Activated T-cell treated with anti-CD3 and anti-CD28 coated beads, Interleukin-2, amount 50 U/mL, for 24 hours (primary cell): ENCODE measurements around the gene LMOD3.

ENCODE experiments used
- DNase-seq: peaks from one replicate; pipeline ENCODE4 v3.0.0-alpha.2; 2020
- H3K27ac Mint-ChIP-seq: 2 replicates; pipeline ENCODE4 v1.8.0; 2020; ENCODE audit warnings: mild to moderate bottlenecking, mixed read lengths
- H3K27me3 Mint-ChIP-seq: 2 replicates; pipeline ENCODE4 v1.8.0; 2020; ENCODE audit warnings: mixed read lengths
- H3K36me3 Mint-ChIP-seq: 2 replicates; pipeline ENCODE4 v1.8.0; 2020; ENCODE audit warnings: low read depth, mixed read lengths
- H3K4me1 Mint-ChIP-seq: 2 replicates; pipeline ENCODE4 v1.8.0; 2020; ENCODE audit warnings: low read depth, mixed read lengths
- H3K4me3 Mint-ChIP-seq: 2 replicates; pipeline ENCODE4 v1.8.0; 2020; ENCODE audit warnings: mild to moderate bottlenecking, moderate library complexity, mixed read lengths
- H3K9me3 Mint-ChIP-seq: 2 replicates; pipeline ENCODE4 v1.8.0; 2020; ENCODE audit warnings: mixed read lengths

LMOD3 gene

DNA sequence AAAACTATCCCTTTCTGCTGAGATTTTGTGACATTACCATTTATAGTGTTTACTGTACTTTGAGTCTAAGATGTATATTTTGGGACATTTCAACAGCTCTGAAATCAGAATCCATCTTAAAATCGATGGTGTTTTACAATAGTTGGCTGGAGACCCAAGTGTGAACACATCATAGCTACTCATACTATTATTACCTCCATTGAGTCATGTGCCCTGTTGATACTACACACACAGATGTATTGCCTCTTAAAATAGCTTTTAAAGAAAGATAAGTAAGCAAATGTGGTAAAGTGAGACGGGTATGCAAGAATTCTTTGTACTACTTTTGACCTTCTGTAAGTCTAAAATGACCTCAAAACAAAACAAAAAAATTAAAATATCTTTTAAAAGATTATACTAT is 6.7 kb downstream of the LMOD3 start:
- no peak for DNase-seq
- Mint-ChIP-seq H3K27ac (no peak overlapping the region), H3K36me3 (no peaks in the 10 kb centered on the region), H3K4me3 (no peak overlapping the region), H3K27me3 (no peaks in the 10 kb centered on the region), H3K9me3 (no peaks in the 10 kb centered on the region), H3K4me1 (peaks cover 29% of the 10 kb centered on the region)

DNA sequence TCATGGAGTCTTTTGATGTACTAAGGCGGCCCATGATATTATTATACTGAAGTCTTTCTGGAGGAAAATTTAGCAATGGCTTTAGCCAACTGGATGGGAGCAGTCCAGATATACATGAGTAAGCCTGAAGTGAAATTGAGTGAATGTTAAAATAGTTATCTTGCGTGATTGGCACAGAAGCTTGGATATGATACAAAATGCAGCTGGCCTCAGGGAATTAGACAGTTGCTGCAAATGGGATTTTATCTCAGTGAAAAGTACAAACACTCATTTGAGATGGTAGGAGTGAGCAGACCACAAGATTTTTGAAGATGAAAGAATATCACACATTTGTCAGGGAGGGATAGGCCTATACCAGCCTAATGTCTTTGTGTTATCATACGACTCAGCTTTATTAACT is 8.9 kb downstream of the LMOD3 start:
- Mint-ChIP-seq H3K4me3 (no peak overlapping the region), H3K27me3 (no peaks in the 10 kb centered on the region), H3K36me3 (no peaks in the 10 kb centered on the region), H3K9me3 (no peaks in the 10 kb centered on the region), H3K27ac (no peak overlapping the region), H3K4me1 (peaks cover 33% of the 10 kb centered on the region)
- no peak for DNase-seq

DNA sequence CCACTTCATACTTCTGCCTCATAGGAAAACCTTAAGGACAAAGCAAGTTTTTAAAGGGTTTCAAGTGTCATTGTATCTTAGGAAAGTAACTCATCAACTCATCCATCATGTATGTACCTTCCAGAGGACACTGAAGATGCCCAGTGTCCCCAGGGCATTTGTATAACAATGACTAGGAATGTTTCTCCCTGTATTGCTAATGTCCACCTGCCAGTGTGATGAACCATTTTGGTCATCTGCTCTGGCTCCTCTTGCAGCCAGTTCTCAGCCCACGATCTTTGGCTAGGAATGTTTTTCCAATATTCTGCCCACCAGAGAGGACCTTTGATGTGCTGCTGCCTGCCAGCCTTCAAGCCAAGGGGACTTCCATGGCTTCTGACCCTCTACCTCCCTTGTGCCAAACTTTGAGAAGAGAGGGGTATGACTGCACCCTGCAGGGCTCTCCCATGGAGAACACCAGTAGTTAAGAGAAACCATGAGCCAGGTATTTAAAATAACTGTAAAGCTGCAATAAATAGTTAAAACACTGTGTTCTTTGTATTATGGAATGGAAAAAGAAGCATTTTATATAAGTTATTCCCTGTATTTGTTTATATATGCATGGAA is 11.4 kb downstream of the LMOD3 start:
- Mint-ChIP-seq H3K36me3 (peaks cover 9% of the 10 kb centered on the region), H3K4me1 (peaks cover 45% of the 10 kb centered on the region), H3K9me3 (no peaks in the 10 kb centered on the region), H3K4me3 (no peak overlapping the region), H3K27me3 (no peaks in the 10 kb centered on the region), H3K27ac (no peak overlapping the region)
- no peak for DNase-seq

DNA sequence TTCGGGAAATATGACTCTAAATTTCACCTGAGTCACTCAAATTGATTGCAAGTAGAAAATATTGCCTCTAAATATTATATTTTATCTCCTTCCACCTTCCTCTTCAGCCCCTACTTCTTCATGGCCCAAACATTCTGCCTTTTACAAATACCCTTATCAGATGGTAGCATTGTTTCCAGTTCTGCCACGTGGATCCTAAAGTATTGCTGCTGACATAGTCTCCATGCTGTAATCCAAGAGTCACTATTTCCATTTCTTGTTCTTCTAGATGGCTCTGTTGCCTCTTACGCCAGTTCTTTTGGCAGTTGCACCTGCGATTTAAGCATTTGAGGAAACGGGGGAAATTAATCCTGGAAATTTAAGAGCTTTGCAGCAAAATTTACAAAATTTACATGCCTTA is 13.6 kb downstream of the LMOD3 start:
- H3K4me1 Mint-ChIP-seq, result peaks cover 55% of the 10 kb centered on the region
- H3K4me3 Mint-ChIP-seq, result no peak overlapping the region
- H3K27me3 Mint-ChIP-seq, result no peaks in the 10 kb centered on the region
- H3K27ac Mint-ChIP-seq, result no peak overlapping the region
- DNase-seq, result no peak
- no peaks in the 10 kb centered on the region for H3K9me3 Mint-ChIP-seq
- H3K36me3 Mint-ChIP-seq, result peaks cover 32% of the 10 kb centered on the region

DNA sequence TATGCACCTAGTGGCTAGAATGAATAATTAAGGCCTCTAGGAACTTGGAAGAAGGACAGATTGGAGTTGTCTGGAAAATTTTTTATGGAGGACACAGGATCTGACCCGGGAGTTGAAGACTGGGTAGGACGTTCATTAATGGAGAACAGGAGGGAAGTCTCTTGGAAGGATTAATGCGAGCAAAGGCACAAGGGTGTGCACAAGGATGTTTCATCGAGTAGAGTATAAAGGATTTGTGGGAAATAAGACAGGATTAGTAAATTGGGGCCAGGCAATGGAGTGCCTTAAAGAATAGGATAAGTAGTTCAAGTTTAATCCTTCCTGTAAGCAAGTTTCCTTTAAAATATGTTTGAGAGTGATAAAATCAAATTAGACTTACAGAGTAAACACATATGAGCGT is 14.6 kb downstream of the LMOD3 start:
- no peaks in the 10 kb centered on the region for H3K9me3 Mint-ChIP-seq
- no peaks in the 10 kb centered on the region for H3K27me3 Mint-ChIP-seq
- peaks cover 53% of the 10 kb centered on the region for H3K4me1 Mint-ChIP-seq
- H3K4me3 Mint-ChIP-seq, result no peak overlapping the region
- no peak for DNase-seq
- peaks cover 41% of the 10 kb centered on the region for H3K36me3 Mint-ChIP-seq
- H3K27ac Mint-ChIP-seq, result peak overlapping the region; percentile 4

DNA sequence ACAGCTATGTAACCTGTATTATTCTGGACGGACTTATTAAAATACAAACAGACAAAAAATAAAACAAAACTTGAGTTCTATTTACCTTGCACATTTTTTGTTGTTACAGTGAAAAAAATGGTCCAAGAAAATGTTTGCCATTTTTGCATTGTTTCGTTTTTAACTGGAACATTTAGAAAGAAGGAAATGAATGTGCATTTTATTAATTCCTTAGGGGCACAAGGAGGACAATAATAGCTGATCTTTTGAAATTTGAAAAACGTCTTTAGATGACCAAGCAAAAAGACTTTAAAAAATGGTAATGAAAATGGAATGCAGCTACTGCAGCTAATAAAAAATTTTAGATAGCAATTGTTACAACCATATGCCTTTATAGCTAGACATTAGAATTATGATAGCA is 17.1 kb downstream of the LMOD3 start:
- H3K9me3 Mint-ChIP-seq, result no peaks in the 10 kb centered on the region
- no peaks in the 10 kb centered on the region for H3K27me3 Mint-ChIP-seq
- H3K27ac Mint-ChIP-seq, result no peak overlapping the region
- no peak overlapping the region for H3K4me3 Mint-ChIP-seq
- H3K36me3 Mint-ChIP-seq, result peaks cover 64% of the 10 kb centered on the region
- DNase-seq, result no peak
- H3K4me1 Mint-ChIP-seq, result peaks cover 54% of the 10 kb centered on the region

DNA sequence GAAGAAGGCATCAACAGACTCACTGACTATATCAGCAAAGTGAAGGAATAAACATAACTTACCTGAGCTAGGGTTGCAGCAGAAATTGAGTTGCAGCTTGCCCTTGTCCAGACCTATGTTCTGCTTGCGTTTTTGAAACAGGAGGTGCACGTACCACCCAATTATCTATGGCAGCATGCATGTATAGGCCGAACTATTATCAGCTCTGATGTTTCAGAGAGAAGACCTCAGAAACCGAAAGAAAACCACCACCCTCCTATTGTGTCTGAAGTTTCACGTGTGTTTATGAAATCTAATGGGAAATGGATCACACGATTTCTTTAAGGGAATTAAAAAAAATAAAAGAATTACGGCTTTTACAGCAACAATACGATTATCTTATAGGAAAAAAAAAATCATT is 17.8 kb downstream of the LMOD3 start:
- no peaks in the 10 kb centered on the region for H3K27me3 Mint-ChIP-seq
- H3K9me3 Mint-ChIP-seq, result peaks cover 2% of the 10 kb centered on the region
- peaks cover 59% of the 10 kb centered on the region for H3K4me1 Mint-ChIP-seq
- H3K4me3 Mint-ChIP-seq, result no peak overlapping the region
- DNase-seq, result no peak
- no peak overlapping the region for H3K27ac Mint-ChIP-seq
- H3K36me3 Mint-ChIP-seq, result peaks cover 72% of the 10 kb centered on the region

DNA sequence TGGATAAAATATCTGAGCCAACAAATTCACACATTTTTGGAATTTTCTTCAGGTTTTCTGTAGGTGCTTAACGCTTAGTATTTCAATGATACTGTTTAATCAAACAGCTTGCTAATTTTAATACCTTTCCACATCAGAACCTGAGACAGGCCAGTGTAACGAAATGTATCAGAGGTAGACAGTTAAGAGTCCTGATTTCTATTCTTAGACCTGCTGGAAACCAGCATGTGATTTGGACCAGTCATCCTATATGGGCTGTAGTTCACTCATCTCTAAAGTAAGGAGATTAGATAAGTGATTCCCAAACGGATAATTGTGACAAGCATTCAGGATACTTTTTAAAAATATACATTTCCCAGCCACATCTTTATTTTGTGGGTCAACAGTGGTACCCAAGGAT is 19.3 kb downstream of the LMOD3 start:
- Mint-ChIP-seq H3K9me3 (peaks cover 2% of the 10 kb centered on the region), H3K27me3 (no peaks in the 10 kb centered on the region), H3K27ac (no peak overlapping the region), H3K4me1 (peaks cover 60% of the 10 kb centered on the region), H3K36me3 (peaks cover 78% of the 10 kb centered on the region), H3K4me3 (no peak overlapping the region)
- DNase-seq, result no peak

DNA sequence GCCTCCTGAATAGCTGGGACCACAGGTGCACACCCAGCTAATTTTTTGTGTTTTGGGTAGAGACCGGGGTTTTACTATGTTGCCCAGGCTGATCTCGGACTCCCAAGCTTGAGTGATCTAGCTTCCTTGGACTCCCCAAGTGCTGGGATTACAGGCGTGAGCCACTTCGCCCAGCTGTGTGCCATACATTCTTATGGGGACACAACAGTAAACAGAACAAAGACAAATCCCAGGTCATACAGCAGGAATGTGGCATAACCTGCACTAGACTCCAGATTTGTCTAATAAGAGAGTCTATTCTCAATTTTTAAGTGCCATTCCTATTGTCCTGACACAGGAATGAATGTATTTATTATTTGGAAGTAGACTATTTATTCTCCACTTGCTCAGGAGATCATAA is 20.0 kb downstream of the LMOD3 start:
- peak overlapping the region; percentile 38 for H3K27ac Mint-ChIP-seq
- peaks cover 79% of the 10 kb centered on the region for H3K36me3 Mint-ChIP-seq
- no peak overlapping the region for H3K4me3 Mint-ChIP-seq
- peaks cover 2% of the 10 kb centered on the region for H3K9me3 Mint-ChIP-seq
- peaks cover 59% of the 10 kb centered on the region for H3K4me1 Mint-ChIP-seq
- H3K27me3 Mint-ChIP-seq, result no peaks in the 10 kb centered on the region
- DNase-seq, result no peak

DNA sequence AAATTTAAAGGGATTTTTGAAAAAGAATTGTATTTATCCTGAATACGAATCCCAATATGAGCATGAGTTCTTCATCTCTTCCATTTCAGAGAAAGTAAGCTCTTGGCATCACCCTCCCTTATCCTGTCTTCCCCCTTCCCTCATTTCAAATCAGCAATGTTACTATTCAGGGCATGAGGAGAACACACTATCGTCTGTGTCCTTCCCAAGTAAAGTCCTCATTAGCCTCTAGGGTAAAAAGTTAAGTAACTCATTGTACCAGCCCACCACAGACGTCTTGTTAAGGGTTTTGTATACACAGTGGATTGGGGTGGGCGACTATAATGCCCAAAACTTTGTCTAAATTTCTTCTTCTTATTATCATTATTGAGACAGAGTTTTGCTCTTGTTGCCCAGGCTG is 22.8 kb downstream of the LMOD3 start:
- DNase-seq, result no peak
- Mint-ChIP-seq H3K27ac (no peak overlapping the region), H3K4me3 (no peak overlapping the region), H3K36me3 (peaks cover 86% of the 10 kb centered on the region), H3K9me3 (peaks cover 2% of the 10 kb centered on the region), H3K4me1 (peaks cover 70% of the 10 kb centered on the region), H3K27me3 (no peaks in the 10 kb centered on the region)

DNA sequence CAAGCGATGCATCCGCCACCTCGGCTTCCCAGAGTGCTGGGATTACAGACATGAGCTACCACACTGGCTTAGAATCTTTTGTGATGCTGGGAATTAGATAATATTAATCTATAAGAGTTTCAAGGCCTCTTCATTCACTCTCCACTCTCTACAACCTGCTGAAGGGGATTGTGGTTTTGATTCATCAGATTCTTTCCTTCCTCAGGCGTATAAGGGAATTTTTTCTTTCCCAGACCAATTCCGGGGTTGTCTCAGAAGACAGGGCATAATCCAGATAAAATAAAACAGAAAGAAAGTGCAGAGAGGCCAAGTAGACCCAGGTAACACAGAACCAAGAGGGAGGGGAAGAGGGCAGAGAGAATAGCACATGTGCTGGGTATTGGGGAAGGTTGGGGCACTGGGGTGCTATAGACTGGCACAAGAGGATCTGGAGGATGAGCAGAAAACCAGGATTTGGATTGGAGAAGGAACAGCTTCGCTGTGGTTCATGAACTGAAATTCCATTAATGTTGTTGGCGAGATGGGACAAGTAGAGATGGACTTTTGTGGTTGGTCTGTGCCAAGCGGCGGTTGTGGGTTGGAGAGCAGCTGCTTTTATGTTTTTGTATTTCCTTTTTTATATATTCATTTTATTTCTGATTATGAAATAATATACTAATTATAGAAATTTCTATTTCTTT is 24.8 kb downstream of the LMOD3 start:
- H3K27ac Mint-ChIP-seq, result peak overlapping the region; percentile 84
- no peak overlapping the region for H3K4me3 Mint-ChIP-seq
- H3K4me1 Mint-ChIP-seq, result peaks cover 75% of the 10 kb centered on the region
- no peaks in the 10 kb centered on the region for H3K27me3 Mint-ChIP-seq
- H3K9me3 Mint-ChIP-seq, result peaks cover 2% of the 10 kb centered on the region
- no peak for DNase-seq
- peaks cover 82% of the 10 kb centered on the region for H3K36me3 Mint-ChIP-seq

DNA sequence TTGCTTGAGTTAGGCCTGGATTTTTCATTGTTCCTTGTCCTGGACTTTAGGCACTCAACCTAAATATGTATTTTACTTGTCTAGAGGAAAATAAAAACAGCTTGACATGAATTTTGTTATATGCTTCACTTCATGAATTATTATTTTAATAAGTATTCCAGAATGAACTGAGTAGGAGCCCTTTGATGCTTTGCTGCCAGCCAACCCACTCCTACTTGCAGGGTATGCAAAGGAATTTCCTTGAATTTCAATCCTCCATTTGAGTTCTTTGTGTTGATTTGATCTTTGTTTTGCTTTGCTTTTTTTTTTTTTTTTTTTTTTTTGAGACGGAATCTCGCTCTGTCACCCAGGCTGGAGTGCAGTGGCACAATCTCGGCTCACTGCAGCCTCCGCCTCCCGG is 26.1 kb downstream of the LMOD3 start:
- Mint-ChIP-seq H3K4me3 (peak overlapping the region; percentile 67), H3K4me1 (peaks cover 79% of the 10 kb centered on the region), H3K27ac (peak overlapping the region; percentile 97), H3K36me3 (peaks cover 81% of the 10 kb centered on the region), H3K9me3 (peaks cover 2% of the 10 kb centered on the region), H3K27me3 (no peaks in the 10 kb centered on the region)
- no peak for DNase-seq

DNA sequence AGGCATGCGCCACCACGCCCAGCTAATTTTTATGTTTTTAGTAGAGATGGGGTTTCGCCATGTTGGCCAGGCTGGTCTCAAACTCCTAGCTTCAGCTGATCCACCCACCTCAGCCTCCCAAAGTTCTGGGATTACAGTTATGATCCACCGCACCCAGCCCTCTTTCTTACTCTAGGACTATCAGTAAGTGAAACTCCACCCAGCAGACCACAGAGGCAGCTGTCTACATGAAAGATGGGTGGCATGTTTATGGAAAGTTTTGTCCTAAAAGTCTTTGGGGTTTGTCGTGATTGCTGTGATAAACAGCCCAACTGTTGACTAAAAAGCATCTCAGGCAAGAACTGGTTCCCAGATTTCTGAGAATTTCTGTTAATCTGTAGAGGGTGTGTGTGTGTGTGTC is 26.8 kb downstream of the LMOD3 start:
- no peaks in the 10 kb centered on the region for H3K27me3 Mint-ChIP-seq
- DNase-seq, result no peak
- peak overlapping the region; percentile 97 for H3K27ac Mint-ChIP-seq
- H3K9me3 Mint-ChIP-seq, result peaks cover 2% of the 10 kb centered on the region
- H3K4me3 Mint-ChIP-seq, result peak overlapping the region; percentile 67
- H3K4me1 Mint-ChIP-seq, result peaks cover 80% of the 10 kb centered on the region
- peaks cover 79% of the 10 kb centered on the region for H3K36me3 Mint-ChIP-seq

DNA sequence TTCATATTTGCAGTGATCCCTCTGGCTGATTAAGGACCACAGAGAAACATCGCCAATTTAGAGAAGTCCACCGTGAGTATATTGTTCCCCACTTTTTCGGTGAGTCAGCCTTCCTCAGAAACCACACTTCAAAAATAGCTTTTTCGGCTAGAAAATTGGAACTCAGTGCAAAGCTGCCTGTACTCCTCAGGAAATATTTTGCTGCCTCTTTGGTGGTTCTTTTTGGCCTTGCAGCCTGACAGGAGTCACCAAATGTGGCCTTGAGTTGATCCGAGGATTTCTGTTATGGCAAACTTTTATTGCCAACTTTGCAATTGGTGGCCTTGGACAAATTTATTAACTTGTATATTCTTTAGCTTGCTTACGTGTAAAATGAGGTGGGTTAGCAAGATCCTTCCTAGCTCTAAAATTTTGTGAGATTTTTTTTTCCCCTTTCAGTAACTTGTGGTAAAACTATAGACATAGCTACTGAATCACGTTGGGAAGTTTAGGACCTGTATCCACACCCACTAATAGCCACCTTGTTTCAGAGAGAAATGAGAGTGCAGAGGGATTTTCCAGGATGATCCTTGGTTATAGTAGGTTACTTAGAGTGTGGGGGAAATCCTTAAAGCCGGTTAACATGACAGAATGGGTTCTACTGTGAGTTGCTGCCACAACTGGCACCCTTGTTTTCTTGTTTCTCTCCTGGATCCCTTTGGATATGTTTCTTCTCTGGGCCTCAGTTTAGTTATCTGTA is 27.8 kb downstream of the LMOD3 start:
- no peaks in the 10 kb centered on the region for H3K27me3 Mint-ChIP-seq
- no peaks in the 10 kb centered on the region for H3K9me3 Mint-ChIP-seq
- peaks cover 84% of the 10 kb centered on the region for H3K4me1 Mint-ChIP-seq
- DNase-seq, result no peak
- peaks cover 79% of the 10 kb centered on the region for H3K36me3 Mint-ChIP-seq
- peak overlapping the region; percentile 96 for H3K27ac Mint-ChIP-seq
- H3K4me3 Mint-ChIP-seq, result peak overlapping the region; percentile 70

DNA sequence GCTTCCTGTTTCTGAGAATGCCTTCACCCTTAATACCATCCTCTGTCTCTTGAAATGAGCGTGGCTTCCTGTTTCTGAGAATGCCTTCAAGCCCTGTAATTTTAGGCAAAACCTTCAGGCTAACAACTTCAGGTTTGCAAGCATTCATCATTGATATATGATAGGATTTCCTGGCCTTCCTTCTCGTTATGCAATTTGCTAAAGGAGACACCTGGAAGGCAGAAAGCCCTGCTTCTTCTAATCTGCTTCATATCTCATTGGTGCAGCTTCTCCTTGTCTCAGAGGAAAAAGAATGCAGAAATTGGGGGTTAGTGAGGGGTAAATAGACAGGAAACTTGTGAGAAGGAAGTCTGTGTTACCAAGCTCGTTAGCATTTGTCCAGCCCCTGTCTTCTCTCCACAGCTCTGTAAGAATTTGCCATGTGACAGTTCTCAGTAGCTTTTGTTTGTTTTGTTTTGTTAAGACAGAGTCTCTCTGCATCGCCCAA is 30.3 kb downstream of the LMOD3 start:
- H3K27me3 Mint-ChIP-seq, result no peaks in the 10 kb centered on the region
- no peak for DNase-seq
- peak overlapping the region; percentile 70 for H3K4me3 Mint-ChIP-seq
- H3K9me3 Mint-ChIP-seq, result no peaks in the 10 kb centered on the region
- H3K36me3 Mint-ChIP-seq, result peaks cover 86% of the 10 kb centered on the region
- H3K27ac Mint-ChIP-seq, result peak overlapping the region; percentile 96
- H3K4me1 Mint-ChIP-seq, result peaks cover 92% of the 10 kb centered on the region
